CD4-positive, alpha-beta T cell treated with Interleukin-2 at 100 ng/mL for 4 hours (primary cell): ENCODE data around the gene PRXL2A.

ENCODE experiments used
- DNase-seq: peaks from one replicate; pipeline ENCODE4 v3.0.0-alpha.2; 2020; ENCODE audit warnings: low spot score

PRXL2A gene

DNA sequence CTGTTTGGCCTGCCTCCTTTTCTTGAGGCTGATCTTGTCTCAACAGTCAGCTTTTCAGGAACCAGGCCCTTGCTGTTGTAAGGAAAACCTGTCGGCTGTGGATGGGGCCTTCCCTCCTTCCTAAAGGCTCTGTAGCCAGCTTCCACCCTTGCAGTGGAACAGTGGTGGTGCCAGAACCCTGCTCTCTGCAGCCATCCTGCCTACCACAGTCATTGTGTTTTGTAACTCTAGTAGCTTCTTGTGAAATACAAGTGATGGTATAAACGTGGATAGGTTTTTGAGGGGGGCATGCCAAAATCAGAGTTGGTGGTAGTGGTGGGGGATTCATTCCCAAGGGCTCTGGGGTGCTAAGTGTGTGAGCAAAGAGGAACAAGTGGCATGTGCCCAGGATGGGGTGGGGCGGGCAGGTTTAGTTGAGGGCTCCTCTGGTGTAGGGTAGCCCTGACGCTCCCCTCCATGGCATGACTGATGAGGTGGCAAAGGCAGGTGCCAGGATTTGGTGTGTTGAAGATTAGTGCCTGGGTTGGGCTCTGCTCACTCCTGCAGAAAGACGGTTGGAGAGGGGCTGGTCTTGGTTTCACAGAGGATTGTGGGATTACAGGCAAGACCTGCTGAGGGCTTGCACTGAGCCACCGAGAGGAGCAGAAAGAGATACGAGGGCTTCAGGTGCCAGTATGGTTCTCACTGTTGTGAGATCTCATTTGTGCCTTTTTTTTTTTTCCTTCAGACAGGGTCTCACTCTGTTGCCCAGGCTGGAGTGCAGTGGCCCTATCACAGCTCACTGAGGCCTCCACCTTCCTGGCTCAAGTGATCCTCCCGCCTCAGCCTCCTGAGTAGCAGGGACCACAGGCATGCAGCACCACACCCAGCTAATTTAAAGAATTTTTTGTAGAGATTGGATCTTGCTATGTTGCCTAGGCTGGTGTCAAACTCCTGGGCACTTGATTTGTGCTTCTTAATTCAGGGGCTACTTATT lies 53.1 kb downstream of the PRXL2A start:
- DNase-seq, result no peak

DNA sequence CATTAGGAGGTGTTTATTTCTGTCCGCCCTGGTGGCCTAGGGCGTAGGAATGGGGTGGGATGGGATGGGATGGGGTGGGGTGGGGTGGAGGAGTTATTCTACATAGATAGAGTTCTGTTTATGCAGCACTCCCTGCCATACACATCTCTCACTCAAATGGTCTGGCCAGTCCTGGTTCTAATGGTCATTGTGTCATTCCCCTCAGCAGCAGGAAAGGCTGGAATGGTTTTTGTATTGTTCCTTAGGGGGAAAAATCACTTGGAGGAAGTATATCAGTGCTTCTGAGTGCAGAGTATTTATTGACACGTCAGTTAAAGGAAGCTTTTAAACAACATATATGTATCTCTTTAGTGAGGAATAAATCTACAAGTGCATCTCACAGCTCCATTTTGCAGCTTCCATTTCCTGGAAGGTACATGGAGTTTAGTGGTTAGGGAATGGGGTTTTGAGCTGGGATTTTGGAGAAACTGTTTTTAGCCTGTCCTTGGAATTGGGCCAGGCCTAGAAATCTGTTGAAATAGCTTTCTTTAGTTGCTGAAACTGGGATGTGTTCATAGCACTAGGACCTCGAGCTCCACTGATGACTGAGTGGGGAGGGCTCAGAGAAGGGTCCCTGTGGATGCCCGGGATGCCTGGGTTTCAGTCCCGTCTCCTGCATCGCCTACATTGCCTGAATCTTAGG lies 54.1 kb downstream of the PRXL2A start:
- DNase-seq, result no peak

DNA sequence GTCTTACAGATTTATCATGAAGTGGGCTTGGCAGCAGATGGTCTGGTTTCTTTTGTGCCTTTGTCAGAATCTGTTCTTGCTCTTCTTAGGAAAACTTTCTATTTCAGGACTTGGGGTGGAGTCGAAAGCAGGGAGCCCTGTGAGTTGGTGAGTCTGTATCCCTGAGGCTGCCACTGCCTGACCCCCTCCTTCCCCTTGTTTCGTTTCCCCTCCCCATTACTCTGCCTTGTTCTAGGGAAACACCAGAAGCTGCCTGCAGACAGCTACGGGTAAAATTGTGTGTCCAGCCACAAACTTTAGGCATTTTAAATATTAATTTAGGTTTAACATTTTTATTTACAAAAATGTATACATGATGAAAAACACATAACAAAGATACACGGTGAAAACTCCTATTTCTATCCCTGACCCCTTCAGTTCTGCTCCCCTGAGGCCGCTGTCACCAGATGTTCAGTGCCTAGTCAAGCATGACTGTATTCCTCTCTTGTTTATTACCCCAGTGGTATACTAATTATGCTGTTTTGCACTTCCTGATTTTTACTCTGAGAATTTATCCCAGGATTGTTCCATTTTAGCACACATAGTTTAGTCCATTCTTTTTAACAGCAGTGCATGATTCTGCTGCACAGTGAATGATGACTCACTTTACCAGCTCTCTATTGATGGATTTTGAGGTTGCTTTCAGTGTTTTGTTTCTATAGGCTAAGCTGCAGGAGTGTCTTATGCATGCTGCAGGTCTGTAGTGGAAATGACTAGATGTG lies 54.8 kb downstream of the PRXL2A start:
- DNase-seq, result peak; percentile 59

DNA sequence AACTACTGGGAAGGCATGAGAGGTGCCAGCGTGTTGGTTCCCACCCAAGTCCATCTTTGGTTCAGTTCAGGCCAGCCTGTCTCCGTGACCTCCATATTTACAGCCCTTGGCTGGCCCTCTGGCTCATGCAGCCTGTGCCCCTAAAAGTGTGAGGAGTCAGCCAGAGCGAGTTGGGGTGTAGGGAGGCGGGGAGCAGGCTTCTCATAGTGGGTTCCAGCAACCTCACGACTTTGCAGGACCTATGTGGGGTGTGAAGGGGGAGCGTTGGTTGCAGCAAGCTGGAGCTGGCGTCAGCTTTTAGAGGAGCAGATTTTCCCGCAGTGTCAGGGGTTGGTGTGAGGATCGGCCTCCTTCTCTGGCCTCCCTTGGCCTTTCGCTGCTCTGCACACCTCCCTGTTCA lies 55.5 kb downstream of the PRXL2A start:
- no peak for DNase-seq

DNA sequence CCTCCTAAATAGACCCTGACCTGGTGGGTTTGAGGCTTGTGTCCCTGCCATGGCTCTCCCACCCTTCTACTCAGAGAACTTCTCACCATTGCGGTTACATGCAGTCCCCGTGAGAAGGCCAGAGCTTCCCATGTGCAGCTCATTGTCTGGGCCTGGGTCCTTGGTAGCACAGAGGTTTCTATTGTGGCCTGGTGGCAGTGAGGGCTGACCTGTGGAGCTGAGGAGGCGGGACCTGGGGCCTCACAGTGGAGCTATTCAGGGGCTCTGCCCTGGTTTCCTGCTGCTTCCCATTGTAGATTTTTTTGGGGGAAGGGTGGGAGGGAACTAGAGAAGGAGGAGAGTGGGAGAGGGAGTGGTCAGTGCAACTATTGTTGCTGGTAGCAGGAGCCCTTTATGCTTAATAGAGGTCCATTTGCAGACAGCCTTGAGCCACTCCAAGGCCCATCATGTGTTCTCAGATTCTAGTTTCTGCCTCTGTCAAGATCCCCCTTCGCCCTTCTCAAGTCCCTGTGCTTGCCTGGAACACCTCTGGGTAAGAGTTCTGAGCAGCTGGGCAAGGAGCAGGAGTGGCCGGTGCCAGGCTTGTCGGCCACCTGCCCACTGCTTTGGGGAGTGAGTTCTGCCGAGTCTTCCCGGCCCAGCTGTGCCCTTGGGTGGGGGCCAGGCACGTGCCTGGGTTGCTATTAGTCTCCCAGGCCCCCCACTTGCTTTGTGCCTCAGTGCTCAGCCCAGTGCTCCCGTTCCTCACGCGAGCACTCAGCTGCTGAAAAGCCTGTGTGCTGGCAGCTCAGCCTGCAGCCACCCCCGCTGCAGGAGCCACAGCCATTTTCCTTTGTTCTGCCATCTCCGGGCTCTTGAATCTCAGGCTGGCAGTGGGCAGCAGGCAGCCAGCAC lies 56.5 kb downstream of the PRXL2A start:
- no peak for DNase-seq

DNA sequence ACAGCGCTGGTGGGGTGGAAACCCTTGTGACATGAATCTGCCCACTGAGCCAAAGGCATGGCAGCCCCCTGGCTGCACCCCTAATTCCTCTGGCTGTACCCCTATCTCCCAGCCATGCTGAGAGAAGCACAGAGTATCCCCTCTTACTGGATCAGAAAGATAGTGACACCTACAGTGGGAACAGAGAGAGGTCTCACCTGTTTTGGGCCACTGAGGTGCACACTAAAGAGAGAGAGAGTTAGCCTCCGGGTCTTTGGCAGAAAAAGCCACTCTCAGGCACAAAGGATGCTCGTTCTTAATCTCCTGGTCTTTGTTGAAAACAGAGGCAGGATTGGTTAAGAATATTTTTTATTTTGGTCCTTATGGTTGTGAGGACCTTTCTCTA lies 57.1 kb downstream of the PRXL2A start:
- DNase-seq, result no peak

DNA sequence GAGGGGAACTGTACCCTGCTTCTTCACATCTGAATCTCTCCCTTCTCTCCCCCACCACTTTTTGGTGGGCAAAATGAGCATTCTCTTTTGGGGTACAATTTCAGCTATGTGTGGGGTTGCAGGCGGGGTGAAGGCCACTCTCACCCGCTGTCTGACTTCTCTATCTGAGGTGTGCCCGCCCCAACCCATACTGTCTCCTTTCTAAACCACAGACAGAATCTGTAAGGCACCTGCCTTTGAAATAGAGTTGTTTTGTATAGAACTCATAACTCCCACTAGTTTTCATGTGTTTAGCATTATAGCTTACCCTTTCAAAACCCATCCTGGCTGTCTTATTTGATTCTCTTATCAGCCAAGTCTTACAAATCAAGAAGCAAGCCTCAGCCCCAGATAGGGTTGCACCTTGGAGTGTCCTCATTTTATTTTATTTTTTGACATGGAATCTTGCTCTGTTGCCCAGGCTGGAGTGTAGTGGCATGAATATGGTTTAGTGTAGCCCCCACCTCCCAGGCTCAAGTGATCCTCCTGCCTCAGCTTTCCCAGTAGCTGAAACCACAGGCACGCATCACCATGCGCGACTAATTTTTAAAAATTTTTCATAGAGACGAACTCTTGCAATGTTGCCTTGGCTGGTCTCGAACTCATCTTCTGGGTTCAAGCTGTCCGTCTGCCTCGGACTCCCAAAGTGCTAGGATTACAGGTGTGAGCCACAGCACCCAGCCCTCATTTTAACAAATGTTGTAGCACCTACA lies 57.7 kb downstream of the PRXL2A start:
- DNase-seq, result peak; percentile 78

DNA sequence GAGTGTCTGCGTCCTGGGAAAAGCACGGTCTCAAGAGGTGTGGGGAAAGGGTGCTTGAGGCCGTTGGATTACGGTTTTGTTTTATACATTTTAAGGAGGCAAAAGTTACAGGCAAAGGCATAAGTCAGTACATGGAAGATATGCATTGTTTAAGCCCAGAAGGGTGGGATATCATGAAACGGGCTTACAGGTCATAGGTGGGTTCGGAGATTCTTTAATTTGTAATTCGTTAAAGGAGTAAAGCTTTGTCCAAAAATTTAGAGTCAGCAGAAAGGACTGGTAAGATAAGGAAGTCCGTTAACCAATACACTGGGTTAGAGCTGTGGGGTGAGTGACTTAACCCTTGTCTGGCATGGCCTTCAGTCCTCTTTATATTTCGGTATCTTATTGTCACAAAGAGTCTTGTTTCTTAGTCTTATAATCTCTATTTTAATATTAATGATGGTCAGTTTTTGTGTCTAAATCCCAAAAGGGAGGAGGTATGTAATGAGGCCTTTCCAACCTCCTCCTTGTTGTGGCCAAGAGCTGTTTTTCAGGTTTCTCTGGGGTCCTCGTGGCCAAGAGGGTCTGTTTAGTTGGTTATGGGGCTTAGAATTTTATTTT lies 58.5 kb downstream of the PRXL2A start:
- DNase-seq, result no peak

DNA sequence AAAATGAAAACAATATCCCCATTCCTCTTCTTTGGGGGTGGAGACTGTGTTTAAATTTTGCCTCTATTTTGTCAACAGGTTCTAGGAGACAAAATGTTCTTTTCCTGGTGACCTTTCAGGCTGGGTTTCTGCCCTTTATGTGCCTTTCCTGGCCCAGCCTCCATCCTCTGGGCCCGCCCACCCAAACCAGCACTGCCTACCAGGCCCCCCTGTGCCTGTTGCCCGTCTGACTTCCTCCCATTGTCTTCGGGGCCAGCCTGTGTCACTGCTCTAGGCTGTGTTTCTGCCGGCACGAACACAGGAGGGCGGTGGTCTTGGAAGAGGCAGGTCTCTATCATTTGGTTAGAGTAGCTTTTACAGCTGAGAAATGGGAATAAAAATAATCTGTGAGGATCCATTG lies 59.7 kb downstream of the PRXL2A start:
- DNase-seq, result peak; percentile 73

DNA sequence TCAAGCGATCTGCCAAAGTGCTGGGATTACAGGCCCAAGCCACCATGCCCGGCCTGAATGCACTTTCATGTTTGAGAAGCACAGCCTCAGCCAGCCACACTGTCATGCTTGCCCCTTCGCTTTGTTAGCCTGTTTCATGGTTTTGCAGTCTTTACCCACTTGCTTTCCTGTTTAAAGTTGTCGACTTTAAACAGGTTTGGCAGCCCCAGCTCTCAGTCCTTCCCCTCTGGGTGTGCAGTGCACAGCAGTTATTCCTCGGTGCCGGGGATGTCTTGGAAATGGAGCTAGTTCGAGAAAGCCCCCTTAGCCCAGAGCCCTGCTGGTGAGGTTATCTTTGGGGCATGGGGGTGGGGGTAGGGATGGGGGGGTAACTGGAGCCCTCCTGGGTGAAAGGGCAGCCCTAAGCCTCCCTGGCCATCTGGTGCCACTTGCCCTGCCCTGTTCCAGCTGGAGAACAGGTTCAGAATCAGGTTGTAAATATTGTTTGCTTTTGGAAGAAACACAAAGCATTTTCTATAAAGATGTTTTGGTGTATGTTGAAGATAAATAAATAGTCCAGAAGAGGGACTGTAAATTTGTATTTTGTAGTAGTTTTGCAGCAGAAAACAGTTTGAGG lies 60.6 kb downstream of the PRXL2A start:
- DNase-seq, result no peak

DNA sequence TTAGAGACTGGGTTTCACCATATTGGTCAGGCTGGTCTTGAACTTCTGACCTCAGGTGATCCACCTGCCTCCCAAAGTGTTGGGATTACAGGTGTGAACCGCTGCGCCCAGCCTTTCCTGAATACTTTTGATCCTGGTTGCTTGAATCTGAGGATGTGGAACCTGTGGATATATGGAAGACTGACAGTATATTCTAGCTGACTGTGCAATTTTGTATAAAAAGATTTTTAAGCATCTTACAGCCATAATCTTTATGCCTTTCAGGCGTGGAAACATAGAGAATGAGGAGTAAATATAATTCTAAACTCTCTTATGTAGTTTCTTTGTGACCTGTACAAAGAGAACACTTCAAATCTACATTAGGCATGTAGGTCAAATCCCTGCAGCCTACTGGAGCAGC lies 61.9 kb downstream of the PRXL2A start:
- no peak for DNase-seq

DNA sequence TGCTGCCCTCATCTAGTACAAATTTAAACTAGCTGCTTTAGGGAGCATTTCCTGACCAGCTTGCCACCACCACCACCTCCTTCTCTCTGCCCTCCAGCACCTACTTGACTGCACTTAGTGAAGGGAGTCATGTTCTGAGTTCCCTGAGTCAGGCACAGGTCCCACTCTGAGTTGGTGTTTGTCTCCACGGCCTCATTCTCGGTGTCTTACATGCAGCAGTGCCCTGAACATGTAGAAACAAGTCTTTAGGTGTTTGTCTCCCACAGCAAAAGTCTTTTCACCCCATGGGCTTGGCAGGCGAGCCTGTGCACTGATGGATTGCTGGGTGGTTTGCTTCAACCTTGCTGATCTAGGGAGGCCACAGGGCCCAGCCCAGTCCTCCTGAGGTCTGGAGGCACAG lies 62.6 kb downstream of the PRXL2A start:
- no peak for DNase-seq

DNA sequence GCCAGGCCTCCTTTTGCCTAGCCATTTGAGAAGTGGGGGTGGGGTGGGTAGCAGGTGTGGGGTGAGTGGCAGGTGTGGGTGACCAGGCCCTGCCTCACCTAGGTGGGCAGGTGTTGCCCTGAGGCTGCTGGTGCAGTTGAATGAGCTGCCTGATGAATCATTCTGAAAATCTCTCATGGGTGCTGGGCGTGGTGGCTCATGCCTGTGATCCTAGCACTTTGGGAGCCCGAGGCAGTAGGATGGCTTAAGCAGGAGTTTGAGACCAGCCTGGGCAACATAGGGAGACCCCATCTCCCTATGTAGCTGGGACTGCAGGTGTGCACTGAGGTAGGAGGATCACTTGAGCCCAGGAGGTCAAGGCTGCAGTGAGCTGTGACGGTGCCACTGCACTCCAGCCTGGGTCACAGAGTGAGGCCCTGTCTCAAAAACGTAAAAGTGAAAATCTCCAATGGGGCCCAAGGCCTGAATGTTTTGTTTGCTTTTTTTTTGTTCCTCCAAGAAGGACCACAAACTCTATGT lies 63.4 kb downstream of the PRXL2A start:
- DNase-seq, result peak; percentile 52

DNA sequence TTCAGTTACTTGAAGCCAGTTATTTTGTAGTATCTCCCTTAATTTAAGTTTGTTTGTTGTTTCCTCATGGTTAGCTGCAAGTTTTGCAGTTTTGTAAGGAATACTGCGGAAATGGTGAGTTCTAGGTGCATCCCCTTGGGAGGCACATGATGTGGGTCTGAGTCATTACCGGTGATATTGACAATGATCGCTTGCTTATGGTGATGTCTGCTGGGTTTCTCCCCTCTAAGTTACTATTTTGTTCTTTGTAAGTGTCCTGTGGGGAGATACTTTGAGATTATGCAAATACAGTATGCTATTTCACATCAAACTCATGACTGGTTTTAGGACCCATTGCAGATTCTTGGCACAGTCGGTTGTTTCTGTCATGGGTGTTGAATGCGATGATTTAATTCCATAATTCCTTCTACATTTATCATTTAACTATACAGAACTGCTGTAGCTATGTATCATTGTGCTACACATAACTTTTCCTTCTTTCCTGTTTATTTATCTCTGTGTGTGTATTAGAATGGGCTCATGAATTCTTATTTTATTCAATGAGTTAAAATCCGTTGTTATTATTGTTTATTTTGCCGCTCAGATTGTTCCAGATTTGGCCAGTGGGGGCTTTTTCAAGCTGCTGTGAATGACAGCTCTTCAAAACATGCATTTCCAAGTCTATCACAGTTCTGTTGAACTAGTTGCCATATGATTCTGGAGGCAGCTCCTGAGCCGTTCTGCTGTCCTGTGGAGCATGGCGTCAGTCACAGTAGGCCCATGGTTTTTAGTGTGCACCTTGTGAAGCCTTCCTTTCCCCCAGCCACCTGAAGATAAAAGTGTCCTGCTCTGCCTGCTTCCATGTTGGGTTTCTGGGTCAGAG lies 64.1 kb downstream of the PRXL2A start:
- DNase-seq, result peak; percentile 79

DNA sequence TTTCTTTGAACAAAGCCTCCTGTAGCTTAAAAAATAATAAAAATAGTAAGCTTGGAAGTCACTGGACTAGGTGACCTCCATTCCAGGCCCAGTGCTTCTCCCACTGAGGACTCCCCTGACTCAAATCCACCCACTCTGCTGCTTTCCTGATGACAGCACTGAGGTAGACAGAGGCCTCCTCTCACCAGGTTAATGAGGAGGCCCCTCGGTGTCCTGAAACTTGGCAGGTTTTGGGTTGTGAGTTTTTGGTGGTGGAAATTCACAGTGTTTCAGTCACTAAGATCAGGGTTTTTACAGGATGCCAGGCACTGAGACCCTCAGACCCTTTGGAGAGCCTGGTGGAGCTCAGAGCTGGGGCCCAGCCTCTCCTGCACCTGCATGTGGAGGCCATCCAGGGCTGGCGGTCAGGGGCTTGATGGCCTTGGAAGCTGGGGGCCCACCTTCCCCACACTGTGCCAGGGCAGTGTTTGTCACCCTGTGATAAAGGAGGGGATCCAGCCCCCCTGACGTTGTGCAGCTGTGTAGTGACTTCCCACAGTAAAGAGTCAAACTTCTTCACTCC lies 64.8 kb downstream of the PRXL2A start:
- no peak for DNase-seq

DNA sequence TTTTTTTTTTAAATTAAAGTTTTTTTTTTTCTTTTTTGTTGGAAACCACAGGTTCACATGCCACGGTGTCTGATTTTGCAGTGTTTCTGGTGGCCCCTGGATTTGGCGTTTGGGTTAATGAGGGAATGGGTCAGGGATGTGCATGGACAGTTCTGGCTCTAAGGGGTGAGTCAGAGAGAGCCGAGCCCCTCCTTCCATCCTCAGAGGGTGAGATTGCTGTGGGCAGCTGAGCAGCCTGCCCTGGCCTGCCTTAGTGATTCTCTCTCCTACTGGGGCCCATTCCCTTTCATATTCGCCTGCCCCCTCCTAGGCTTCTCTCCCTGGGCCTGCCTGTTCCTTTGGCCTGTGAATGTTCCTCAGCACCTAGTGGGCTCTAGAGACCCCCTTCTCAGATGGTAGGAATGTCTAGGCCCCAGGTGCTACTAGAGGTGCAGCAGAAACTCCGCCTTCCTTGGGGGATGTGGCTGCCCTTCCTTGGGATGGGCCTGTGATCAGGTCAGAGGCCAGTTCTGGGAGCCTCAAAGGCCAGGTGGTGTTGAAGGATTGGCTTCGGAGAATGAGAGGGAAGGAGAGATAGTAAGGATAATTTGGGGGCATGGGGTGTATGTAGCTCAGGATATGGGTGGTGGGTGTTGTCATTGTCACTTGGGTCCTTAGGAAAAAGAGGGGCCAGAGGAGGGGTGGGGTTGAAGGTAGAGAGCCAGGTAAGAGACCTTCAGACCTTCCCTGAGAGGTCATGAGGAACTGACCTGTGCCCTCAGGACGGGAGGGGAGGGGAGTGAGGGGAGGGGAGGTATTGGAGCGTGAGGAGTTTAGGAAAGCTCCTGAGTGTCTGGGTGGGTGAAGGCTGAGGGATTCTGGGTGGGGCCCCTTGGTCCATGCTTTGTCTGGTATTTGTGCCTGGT lies 65.6 kb downstream of the PRXL2A start:
- no peak for DNase-seq

DNA sequence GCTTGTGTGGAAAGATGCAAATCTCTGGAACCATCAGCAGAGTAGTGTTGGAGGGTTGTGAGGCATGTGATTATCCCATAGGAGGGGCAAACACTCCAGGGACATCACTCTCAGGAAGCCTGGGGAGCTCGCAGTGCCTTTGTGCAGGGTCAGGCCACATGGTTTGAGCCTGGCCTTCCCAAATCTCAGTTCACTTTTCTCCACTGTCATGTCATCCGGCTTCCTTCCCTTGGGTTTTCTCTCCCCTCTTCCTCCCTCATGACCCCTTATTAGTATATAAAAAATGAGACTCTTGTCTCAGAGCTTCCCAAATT lies 66.2 kb downstream of the PRXL2A start:
- DNase-seq, result no peak

DNA sequence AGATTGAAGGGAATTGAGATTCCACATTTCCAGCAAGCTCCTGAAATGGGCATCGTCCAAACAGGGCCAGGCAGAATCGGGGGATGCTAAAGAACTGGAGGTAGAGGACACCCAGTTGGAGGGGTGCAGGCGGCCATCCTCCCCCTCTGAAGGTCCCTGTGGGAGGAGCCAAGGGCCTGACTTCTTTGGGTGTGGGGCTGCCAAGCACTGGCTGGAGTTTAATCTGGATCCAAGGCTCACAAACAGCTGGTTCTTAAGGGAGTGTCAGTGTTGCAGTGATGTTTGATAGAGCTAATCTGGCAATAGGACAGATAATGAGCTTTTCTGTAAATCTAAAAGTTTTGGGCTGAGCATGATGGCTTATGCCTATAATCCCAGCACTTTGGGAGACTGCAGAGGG lies 66.6 kb downstream of the PRXL2A start:
- DNase-seq, result no peak
